SK-N-SH (cell line): ENCODE measurements around the gene HOXC6. TPM values are rescaled to one million over a fixed set of nuclear protein-coding genes. Genes with fewer than 3 reads are reported as not detected.

Source experiments
- polyA plus RNA-seq, 3 experiments: library from polyadenylated mRNA; depleted of rRNA; stranded (reverse); fragments of >200 nt; gene quantifications; 2 replicates each; pipeline ENCODE4 v1.2.3, GENCODE V29; 2012
- small RNA-seq, 7 experiments: library from RNA; depleted of rRNA; stranded (forward); fragments of <200 nt; gene quantifications; one replicate each; pipeline ENCODE3, GENCODE V24; 2012

Gene HOXC6
- polyA plus RNA-seq, 1 of the 3 experiments (the other 2 are of a cell fraction), result 9.1 TPM

Small RNAs within 50 kb of the gene (small RNA-seq; reads per million reads assigned to genes)
- gene HOXC5 (0 to 1.0 (median 0) reads per million in 7 experiments), gene MIR196A2 (0 reads per million in 7 experiments), gene MIR615 (2.4 to 98.1 (median 34.2) reads per million in 7 experiments)

Other genes starting within 250 kb of the HOXC6 start
- gene HOXC13, start 89.6 kb upstream of the HOXC6 start, polyA plus RNA-seq (2012; rRNA removed), result not detected in 2 replicates
- gene HOXC12, start 73.5 kb upstream of the HOXC6 start, polyA plus RNA-seq (2012; rRNA removed), result not detected in 2 replicates
- gene HOXC11, start 55.3 kb upstream of the HOXC6 start, polyA plus RNA-seq (2012; rRNA removed), result not detected in 2 replicates
- not detected in 2 replicates for gene HOTAIR, start 53.5 kb upstream of the HOXC6 start, polyA plus RNA-seq (2012; rRNA removed)
- gene HOXC10, start 43.3 kb upstream of the HOXC6 start, polyA plus RNA-seq (2012; rRNA removed), result 0.03 and 0.08 TPM in 2 replicates
- gene HOXC9, start 28.3 kb upstream of the HOXC6 start, polyA plus RNA-seq (2012; rRNA removed), result 1.2 and 1.9 TPM in 2 replicates
- gene HOXC8, start 19.5 kb upstream of the HOXC6 start, polyA plus RNA-seq (2012; rRNA removed), result 1.7 and 1.8 TPM in 2 replicates
- 1.5 and 2.1 TPM in 2 replicates for gene HOXC5, start 4.6 kb downstream of the HOXC6 start, polyA plus RNA-seq (2012; rRNA removed)
- gene HOXC4, start 25.4 kb downstream of the HOXC6 start, polyA plus RNA-seq (2012; rRNA removed), result 1.6 and 3.7 TPM in 2 replicates
- gene SMUG1, start 160.5 kb downstream of the HOXC6 start, polyA plus RNA-seq (2012; rRNA removed), result 61.3 and 78.4 TPM in 2 replicates